Karpas-422 (cell line): ENCODE data around the gene SSTR3. TPM values are rescaled to one million over a fixed set of nuclear protein-coding genes. Genes with fewer than 3 reads are reported as not detected.
"Not testable (repeated sequence)": the region's sequence is repeated elsewhere in the genome, so short reads cannot be mapped to it uniquely, and the experiment has no call there.

Experiments
- DNase-seq: peaks from one replicate; pipeline ENCODE4 v3.0.0-alpha.2; 2015
- H2AFZ ChIP-seq: fragments of 200-600 bp; sonication (generic); 2 replicates; pipeline ENCODE4 v1.6.1; 2014; ENCODE audit warnings: antibody characterized with exemption, low read length, mixed read lengths
- H3K27ac ChIP-seq: fragments of 200-600 bp; sonication (generic); 2 replicates; pipeline ENCODE4 v1.5.1; 2014; ENCODE audit warnings: mild to moderate bottlenecking, low read length, moderate library complexity
- H3K27me3 ChIP-seq: fragments of 200-600 bp; sonication (generic); 2 replicates; pipeline ENCODE4 v1.6.1; 2014; ENCODE audit warnings: low read length, mixed read lengths
- H3K36me3 ChIP-seq: fragments of 200-600 bp; sonication (generic); 2 replicates; pipeline ENCODE4 v1.6.1; 2014; ENCODE audit warnings: low read length, mixed read lengths; ENCODE audit not compliant: insufficient read depth
- H3K4me1 ChIP-seq: fragments of 200-600 bp; sonication (generic); 2 replicates; pipeline ENCODE4 v1.6.1; 2014; ENCODE audit warnings: mild to moderate bottlenecking, low read length, mixed read lengths
- H3K4me2 ChIP-seq: fragments of 200-600 bp; sonication (generic); 2 replicates; pipeline ENCODE4 v1.6.1; 2014; ENCODE audit warnings: low read length, low read depth, mild to moderate bottlenecking; ENCODE audit not compliant: poor library complexity, severe bottlenecking
- H3K4me3 ChIP-seq: fragments of 200-600 bp; sonication (generic); 2 replicates; pipeline ENCODE4 v1.5.1; 2014; ENCODE audit warnings: mild to moderate bottlenecking, antibody characterized with exemption, low read length, mixed read lengths
- H3K79me2 ChIP-seq: fragments of 200-600 bp; sonication (generic); 2 replicates; pipeline ENCODE4 v1.6.1; 2014; ENCODE audit warnings: mild to moderate bottlenecking, low read length, mixed read lengths
- H3K9ac ChIP-seq: fragments of 200-600 bp; sonication (generic); 2 replicates; pipeline ENCODE4 v1.6.0; 2014; ENCODE audit warnings: low read length
- H3K9me2 ChIP-seq: fragments of 200-600 bp; sonication (generic), shearing (Covaris generic); replicated peaks from 2 replicates; pipeline ENCODE4 v1.6.0; 2014; ENCODE audit warnings: mild to moderate bottlenecking, low read length, moderate library complexity; ENCODE audit not compliant: insufficient read depth
- H3K9me3 ChIP-seq: fragments of 300-700, 200-600 bp; sonication (generic); 2 replicates; pipeline ENCODE4 v1.6.1; 2014; ENCODE audit warnings: low read length, mixed read lengths
- H4K20me1 ChIP-seq: fragments of 200-600 bp; sonication (generic); 2 replicates; pipeline ENCODE4 v1.6.1; 2014; ENCODE audit warnings: mild to moderate bottlenecking, antibody characterized with exemption, low read length, low read depth; ENCODE audit not compliant: insufficient read depth
- total RNA-seq: library from RNA; depleted of rRNA; stranded (reverse); fragments of >200 nt; shearing (Covaris generic); gene quantifications from 2 replicates; pipeline ENCODE4 v1.2.3, GENCODE V29; 2014; ENCODE audit warnings: low replicate concordance

Gene SSTR3
- total RNA-seq, 1 experiment from 2014 or later = not detected

DNA sequence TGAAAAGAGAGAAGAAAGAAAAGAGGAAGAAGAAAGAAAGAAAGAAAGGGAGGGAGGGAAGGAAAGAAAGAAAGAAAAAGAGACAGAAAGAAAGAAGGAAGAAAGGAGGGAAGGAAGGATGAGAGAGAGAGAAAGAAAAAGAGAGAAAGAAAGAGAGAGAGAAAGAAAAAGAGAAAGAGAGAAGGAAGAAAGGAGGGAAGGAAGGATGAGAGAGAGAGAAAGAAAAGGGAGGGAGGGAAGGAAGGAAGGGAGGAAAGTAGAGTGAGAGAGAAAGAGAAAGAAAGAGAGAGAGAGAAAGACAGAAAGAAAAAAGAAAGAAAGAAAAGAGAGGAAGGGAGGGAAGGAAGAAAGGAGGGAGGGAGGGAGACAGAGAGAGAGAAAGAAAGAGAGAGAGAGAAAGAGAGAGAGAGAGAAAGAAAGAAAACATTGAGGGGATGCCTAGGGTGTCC, 43.3 kb upstream of the SSTR3 start:
- no peaks in the 10 kb centered on the region for H4K20me1 ChIP-seq
- no peak overlapping the region for H3K4me2 ChIP-seq
- no peak overlapping the region for H2AFZ ChIP-seq
- no peaks in the 10 kb centered on the region for H3K36me3 ChIP-seq
- H3K9me3 ChIP-seq = no peaks in the 10 kb centered on the region
- no peaks in the 10 kb centered on the region for H3K27me3 ChIP-seq
- DNase-seq = no peak
- H3K9ac ChIP-seq = no peak overlapping the region
- H3K4me1 ChIP-seq = peaks cover 42% of the 10 kb centered on the region
- no peaks in the 10 kb centered on the region for H3K79me2 ChIP-seq
- no peaks in the 10 kb centered on the region for H3K9me2 ChIP-seq
- H3K4me3 ChIP-seq = no peak overlapping the region
- H3K27ac ChIP-seq = no peak overlapping the region

DNA sequence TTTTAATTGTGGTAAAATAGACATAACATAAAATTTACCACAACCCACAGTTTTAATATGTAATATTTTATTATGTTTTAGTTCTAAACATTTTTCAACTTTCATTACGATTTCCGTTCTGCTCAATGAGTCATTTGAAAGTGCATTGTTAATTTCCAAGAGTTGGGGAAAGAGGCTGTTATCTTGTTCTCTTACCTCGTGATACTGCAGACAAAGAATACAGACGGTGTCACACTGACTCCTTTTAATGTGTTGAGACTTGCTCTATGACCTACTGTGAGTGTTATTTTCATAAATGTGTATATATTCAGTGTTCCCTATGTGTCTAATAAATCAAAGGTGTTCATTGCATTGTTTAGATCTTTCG, 42.6 kb upstream of the SSTR3 start:
- no peak overlapping the region for H3K9ac ChIP-seq
- no peak overlapping the region for H2AFZ ChIP-seq
- no peaks in the 10 kb centered on the region for H3K27me3 ChIP-seq
- no peak overlapping the region for H3K4me2 ChIP-seq
- no peaks in the 10 kb centered on the region for H3K9me3 ChIP-seq
- H3K27ac ChIP-seq = no peak overlapping the region
- no peaks in the 10 kb centered on the region for H3K36me3 ChIP-seq
- peaks cover 40% of the 10 kb centered on the region for H3K4me1 ChIP-seq
- H3K9me2 ChIP-seq = no peaks in the 10 kb centered on the region
- H3K4me3 ChIP-seq = no peak overlapping the region
- H4K20me1 ChIP-seq = no peaks in the 10 kb centered on the region
- H3K79me2 ChIP-seq = no peaks in the 10 kb centered on the region
- no peak for DNase-seq

DNA sequence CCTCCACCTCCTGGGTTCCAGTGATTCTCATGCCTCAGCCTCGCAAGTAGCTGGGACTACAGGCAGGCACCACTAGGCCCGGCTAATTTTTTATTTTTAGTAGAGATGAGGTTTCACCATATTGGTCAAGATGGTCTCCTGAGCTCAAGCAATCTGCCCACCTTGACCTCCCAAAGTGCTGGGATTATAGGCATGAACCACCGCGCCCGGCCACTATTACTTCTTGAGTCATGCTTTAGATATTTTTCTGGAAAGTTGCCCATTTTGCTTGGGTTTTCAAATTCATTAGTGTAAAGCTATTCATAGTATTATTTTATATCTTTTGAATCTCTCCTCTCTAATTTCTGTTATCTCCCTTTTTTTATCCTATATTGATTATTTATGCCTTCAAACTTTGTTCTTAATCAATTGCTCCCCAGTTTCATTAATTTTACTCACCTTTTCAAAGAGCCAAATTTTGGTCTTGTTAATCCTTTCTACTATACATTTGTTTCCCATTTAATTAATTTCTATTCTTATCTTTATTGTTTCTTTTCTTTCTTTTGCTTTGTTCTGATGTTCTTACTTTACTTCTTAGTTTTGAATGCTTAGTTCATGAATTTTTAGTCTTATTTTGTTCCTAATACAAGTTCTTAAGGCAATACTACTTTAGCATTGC, 42.1 kb upstream of the SSTR3 start:
- H4K20me1 ChIP-seq = no peaks in the 10 kb centered on the region
- no peaks in the 10 kb centered on the region for H3K79me2 ChIP-seq
- no peaks in the 10 kb centered on the region for H3K9me3 ChIP-seq
- no peak overlapping the region for H3K9ac ChIP-seq
- H3K36me3 ChIP-seq = no peaks in the 10 kb centered on the region
- no peak overlapping the region for H3K4me2 ChIP-seq
- H2AFZ ChIP-seq = no peak overlapping the region
- no peak for DNase-seq
- peaks cover 38% of the 10 kb centered on the region for H3K4me1 ChIP-seq
- H3K27me3 ChIP-seq = no peaks in the 10 kb centered on the region
- H3K9me2 ChIP-seq = no peaks in the 10 kb centered on the region
- H3K4me3 ChIP-seq = no peak overlapping the region
- no peak overlapping the region for H3K27ac ChIP-seq

DNA sequence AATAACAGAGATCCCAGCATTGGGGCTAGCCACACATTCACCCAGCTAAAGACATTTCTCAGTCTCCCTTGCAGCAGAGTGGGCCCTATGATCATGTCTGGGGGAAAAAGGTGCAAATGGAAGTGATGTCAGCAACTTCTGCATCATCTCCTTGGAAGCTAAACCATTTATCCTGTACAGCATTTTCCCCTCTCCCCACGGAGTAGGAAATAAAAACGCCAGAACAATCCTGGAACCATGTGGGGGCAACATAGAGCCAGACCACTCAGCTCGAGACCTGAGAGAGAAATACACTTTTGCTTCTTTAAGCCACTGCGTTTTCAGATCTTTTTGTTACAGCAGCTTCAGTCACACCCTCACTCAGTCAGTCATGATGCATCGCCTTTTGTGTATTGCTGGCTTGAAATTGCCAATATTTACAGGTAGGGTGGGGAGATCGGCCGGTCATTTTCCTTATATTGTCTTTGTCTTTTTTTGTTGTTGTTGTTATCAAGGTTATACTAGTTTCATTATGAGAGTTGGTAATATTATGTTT, 40.9 kb upstream of the SSTR3 start:
- no peaks in the 10 kb centered on the region for H3K36me3 ChIP-seq
- H2AFZ ChIP-seq = no peak overlapping the region
- H3K27me3 ChIP-seq = no peaks in the 10 kb centered on the region
- no peaks in the 10 kb centered on the region for H3K79me2 ChIP-seq
- DNase-seq = no peak
- H3K9me3 ChIP-seq = no peaks in the 10 kb centered on the region
- no peak overlapping the region for H3K9ac ChIP-seq
- no peak overlapping the region for H3K27ac ChIP-seq
- peaks cover 41% of the 10 kb centered on the region for H3K4me1 ChIP-seq
- no peaks in the 10 kb centered on the region for H4K20me1 ChIP-seq
- H3K9me2 ChIP-seq = no peaks in the 10 kb centered on the region
- no peak overlapping the region for H3K4me2 ChIP-seq
- no peak overlapping the region for H3K4me3 ChIP-seq

DNA sequence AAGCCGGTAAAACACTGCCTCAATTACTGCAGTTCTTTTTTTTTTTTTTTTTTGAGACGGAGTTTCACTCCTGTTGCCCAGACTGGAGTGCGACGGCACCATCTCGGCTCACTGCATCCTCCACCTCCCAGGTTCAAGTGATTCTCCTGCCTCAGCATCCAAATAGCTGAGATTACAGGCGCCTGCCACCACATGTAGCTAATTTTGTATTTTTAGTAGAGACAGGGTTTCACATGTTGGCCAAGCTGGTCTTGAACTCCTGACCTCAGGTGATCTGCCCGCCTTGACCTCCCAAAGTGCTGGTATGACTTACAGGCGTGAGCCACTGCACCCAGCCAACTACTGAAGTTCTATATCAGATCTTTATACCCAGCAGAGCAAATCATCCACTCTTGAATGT, 39.6 kb upstream of the SSTR3 start:
- H3K9me2 ChIP-seq, H2AFZ ChIP-seq, DNase-seq, H3K9me3 ChIP-seq, H3K4me3 ChIP-seq, H3K27ac ChIP-seq, H3K9ac ChIP-seq, H4K20me1 ChIP-seq, H3K27me3 ChIP-seq, H3K79me2 ChIP-seq, H3K36me3 ChIP-seq, H3K4me2 ChIP-seq: not testable (repeated sequence)
- H3K4me1 ChIP-seq = peaks cover 52% of the 10 kb centered on the region

DNA sequence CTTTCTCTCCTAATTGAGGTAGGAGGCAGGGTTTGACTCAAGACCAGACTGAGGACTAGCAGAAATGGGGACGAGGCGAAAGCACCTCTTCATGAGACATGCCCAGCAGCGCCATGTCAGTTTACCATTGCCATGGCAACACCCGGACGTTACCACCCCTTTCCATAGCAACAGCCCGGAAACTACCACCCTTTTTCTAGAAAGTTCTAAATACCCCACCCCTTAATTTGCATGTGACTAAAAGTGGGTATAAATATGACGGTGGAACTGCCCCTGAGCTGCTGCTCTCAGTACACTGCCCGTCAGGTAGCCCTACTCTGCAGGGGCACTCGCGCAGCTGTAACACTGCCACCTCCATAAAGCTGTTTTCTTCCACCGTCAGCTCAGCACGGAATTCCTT, 37.7 kb upstream of the SSTR3 start:
- Histone ChIP-seq H3K27ac (no peak overlapping the region), H3K79me2 (peaks cover 4% of the 10 kb centered on the region; the same call in 1 of the 2 replicates), H3K4me3 (no peak overlapping the region), H3K4me1 (peaks cover 64% of the 10 kb centered on the region), H3K9me3 (no peaks in the 10 kb centered on the region), H2AFZ (no peak overlapping the region), H3K27me3 (no peaks in the 10 kb centered on the region), H3K9me2 (no peaks in the 10 kb centered on the region), H3K36me3 (no peaks in the 10 kb centered on the region), H4K20me1 (no peaks in the 10 kb centered on the region), H3K4me2 (no peak overlapping the region), H3K9ac (no peak overlapping the region)
- DNase-seq = peak; percentile 65

DNA sequence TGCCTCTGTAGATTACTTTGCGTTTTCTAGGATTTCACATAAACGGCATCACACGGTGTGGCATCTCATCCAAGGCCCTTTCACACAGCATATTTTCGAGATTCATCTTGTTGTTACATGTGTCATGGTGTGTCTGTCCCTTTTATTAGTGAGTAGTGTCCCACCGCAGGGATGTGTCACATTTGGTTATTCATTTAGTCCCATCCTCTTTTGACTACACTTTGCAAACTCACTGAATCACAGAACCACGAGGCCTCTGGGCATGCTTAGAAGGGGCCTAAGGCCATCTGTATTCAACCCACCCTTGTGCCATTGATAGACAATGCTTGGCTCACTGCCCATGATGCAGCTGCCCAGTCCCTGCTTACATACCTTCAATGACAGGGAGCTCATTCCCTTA, 36.0 kb upstream of the SSTR3 start:
- peak overlapping the region; percentile 97 for H3K27ac ChIP-seq
- H3K4me3 ChIP-seq = peak overlapping the region; percentile 66
- H4K20me1 ChIP-seq = no peaks in the 10 kb centered on the region
- DNase-seq = peak; percentile 89
- peak overlapping the region; percentile 60 for H3K4me2 ChIP-seq
- peak overlapping the region; percentile 61 for H3K9ac ChIP-seq
- peaks cover 9% of the 10 kb centered on the region; the same call in 1 of the 2 replicates for H3K79me2 ChIP-seq
- H3K4me1 ChIP-seq = peaks cover 77% of the 10 kb centered on the region
- no peaks in the 10 kb centered on the region for H3K9me2 ChIP-seq
- H3K27me3 ChIP-seq = no peaks in the 10 kb centered on the region
- H3K36me3 ChIP-seq = no peaks in the 10 kb centered on the region
- H3K9me3 ChIP-seq = no peaks in the 10 kb centered on the region
- H2AFZ ChIP-seq = no peak overlapping the region

DNA sequence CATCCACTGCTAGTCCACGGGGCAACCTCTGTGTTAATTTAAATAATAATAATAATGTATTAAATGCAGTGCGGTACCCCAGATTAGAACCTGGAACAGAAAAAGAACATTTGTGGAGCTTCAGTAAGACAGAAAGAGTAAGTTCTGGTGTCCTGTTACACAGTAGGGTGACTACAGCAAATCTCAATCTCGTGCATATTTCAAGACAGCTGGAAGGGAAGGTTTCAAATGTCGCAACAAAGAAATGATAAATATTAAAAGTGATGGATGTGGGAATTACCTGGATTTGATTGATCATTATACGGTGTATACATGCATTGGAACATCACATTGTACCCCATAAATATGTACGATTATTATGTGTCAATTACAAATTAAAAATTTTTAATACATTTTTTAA, 33.5 kb upstream of the SSTR3 start:
- peak overlapping the region; percentile 97 for H3K27ac ChIP-seq
- peaks cover 89% of the 10 kb centered on the region for H3K4me1 ChIP-seq
- no peaks in the 10 kb centered on the region for H3K27me3 ChIP-seq
- no peaks in the 10 kb centered on the region; the same call in 1 of the 2 replicates for H4K20me1 ChIP-seq
- peak overlapping the region; percentile 91 for H3K4me2 ChIP-seq
- H3K4me3 ChIP-seq = no peak overlapping the region
- H3K9me2 ChIP-seq = no peaks in the 10 kb centered on the region
- no peak overlapping the region for H2AFZ ChIP-seq
- H3K9me3 ChIP-seq = no peaks in the 10 kb centered on the region
- H3K9ac ChIP-seq = peak overlapping the region; percentile 27; the same call in 1 of the 2 replicates
- H3K79me2 ChIP-seq = peaks cover 18% of the 10 kb centered on the region; the same call in 1 of the 2 replicates
- no peak for DNase-seq
- H3K36me3 ChIP-seq = peaks cover 12% of the 10 kb centered on the region; the same call in 1 of the 2 replicates
